A673 (cell line): ENCODE results near the gene MAX.

Experiments used
- CTCF ChIP-seq: fragments of 300-800, 200-600 bp; sonication (generic); conservative IDR thresholded peaks from 2 replicates; pipeline ENCODE4 v1.5.1; 2017; ENCODE audit warnings: low read depth, mild to moderate bottlenecking, antibody characterized with exemption, low read length, moderate library complexity, mixed read lengths
- EZH2 ChIP-seq: fragments of 200-600 bp; sonication (generic); IDR thresholded peaks from 2 replicates; pipeline ENCODE4 v1.6.1; 2017; ENCODE audit warnings: borderline replicate concordance, low read depth, mild to moderate bottlenecking, mixed read lengths, antibody characterized with exemption, low read length; ENCODE audit not compliant: poor library complexity, severe bottlenecking

GRCh38 chr14:65040666-65041433 is 61.5 kb downstream of the MAX start:
- TF ChIP-seq CTCF: no peak
- TF ChIP-seq EZH2: no peak
